ENCODE measurements around the gene TMEM273.

Gene TMEM273

GRCh38 chr10:49139028-49139845 lies 49.0 kb downstream of the TMEM273 start:
- DNase-seq = no peak

GRCh38 chr10:49138361-49138891 lies 49.8 kb downstream of the TMEM273 start:
- DNase-seq = no peak

- DNase-seq = no peak
Measured at GRCh38 chr10:49136525-49136924, 51.7 kb downstream of the TMEM273 start.

GRCh38 chr10:49135575-49136313 lies 52.4 kb downstream of the TMEM273 start:
- no peak for DNase-seq

- DNase-seq = no peak
Measured at GRCh38 chr10:49134327-49134726, 53.9 kb downstream of the TMEM273 start.

GRCh38 chr10:49133706-49134248 lies 54.4 kb downstream of the TMEM273 start, which contains the start of gene FAM170B:
TSS of gene FAM170B (minus strand) at chr10:49134021. CDS start at chr10:49133918, 103 bp downstream.
- no peak for DNase-seq

- DNase-seq = no peak
Measured at GRCh38 chr10:49132362-49132737, 55.8 kb downstream of the TMEM273 start.

GRCh38 chr10:49131507-49132361 lies 56.5 kb downstream of the TMEM273 start:
- no peak for DNase-seq

GRCh38 chr10:49129376-49129775 lies 58.8 kb downstream of the TMEM273 start:
- no peak for DNase-seq

GRCh38 chr10:49128854-49129253 lies 59.3 kb downstream of the TMEM273 start:
- no peak for DNase-seq

- no peak for DNase-seq
Measured at GRCh38 chr10:49123981-49124950, 63.9 kb downstream of the TMEM273 start.

- DNase-seq = no peak
Measured at GRCh38 chr10:49120911-49121310, 67.3 kb downstream of the TMEM273 start.

GRCh38 chr10:49119746-49120145 lies 68.4 kb downstream of the TMEM273 start:
- no peak for DNase-seq

GRCh38 chr10:49118430-49119074 lies 69.6 kb downstream of the TMEM273 start:
- DNase-seq = no peak

GRCh38 chr10:49117376-49118070 lies 70.7 kb downstream of the TMEM273 start:
- DNase-seq = no peak

GRCh38 chr10:49116509-49117375 lies 71.4 kb downstream of the TMEM273 start:
- no peak for DNase-seq

- peak; percentile 54 for DNase-seq
Measured at GRCh38 chr10:49115796-49116508, 72.2 kb downstream of the TMEM273 start.

GRCh38 chr10:49115015-49115795 lies 73.0 kb downstream of the TMEM273 start, which contains the start of gene VSTM4:
TSS of gene VSTM4 (minus strand) at chr10:49115522. CDS start at chr10:49115485, 37 bp downstream.
- peak; percentile 16 for DNase-seq

All from activated CD4-positive, alpha-beta T cell treated with anti-CD3 and anti-CD28 coated beads, Interleukin-10, Interleukin-2, amounts not matched to agents 100 ng/mL and 50 ng/mL, durations not matched to agents 16 hours and 8 hours (primary cell).